DND-41 (cell line): ENCODE data around the gene MAGEA2B.
"Not testable (repeated sequence)": the region's sequence is repeated elsewhere in the genome, so short reads cannot be mapped to it uniquely, and the experiment has no call there.

Experiments
- CTCF ChIP-seq: IDR thresholded peaks from 2 replicates; pipeline ENCODE4 v1.5.1; 2012; ENCODE audit warnings: borderline replicate concordance, low read length, moderate library complexity, mild to moderate bottlenecking; ENCODE audit not compliant: poor library complexity, severe bottlenecking; ENCODE audit errors: extremely low read depth
- EZH2 ChIP-seq: IDR thresholded peaks from 3 replicates; pipeline ENCODE4 v1.6.1; 2012; ENCODE audit warnings: borderline replicate concordance, low read depth, mild to moderate bottlenecking, moderate library complexity, low read length, inconsistent platforms; ENCODE audit not compliant: severe bottlenecking

GRCh38 chrX:152734143-152734858 lies 19.9 kb downstream of the MAGEA2B start:
- not testable (repeated sequence) for TF ChIP-seq CTCF, EZH2
